KMS-11 (cell line): ENCODE results near the gene ZBTB20.

Source experiments
- H2AFZ ChIP-seq: fragments of 200-600 bp; sonication (generic); 2 replicates; pipeline ENCODE4 v1.6.1; 2016; ENCODE audit warnings: antibody characterized with exemption, mixed run types, low read depth
- H3K27ac ChIP-seq: fragments of 200-600 bp; sonication (generic); 2 replicates; pipeline ENCODE4 v1.6.1; 2016; ENCODE audit warnings: mild to moderate bottlenecking, mixed run types
- H3K27me3 ChIP-seq: fragments of 200-600 bp; sonication (generic); 2 replicates; pipeline ENCODE4 v1.6.1; 2017; ENCODE audit warnings: mild to moderate bottlenecking, low read depth, mixed run types, moderate library complexity; ENCODE audit not compliant: insufficient read depth
- H3K36me3 ChIP-seq: fragments of 200-600 bp; sonication (generic); 2 replicates; pipeline ENCODE4 v1.6.1; 2017; ENCODE audit warnings: mild to moderate bottlenecking, mixed run types; ENCODE audit not compliant: insufficient read depth
- H3K4me1 ChIP-seq: fragments of 200-600 bp; sonication (generic); 2 replicates; pipeline ENCODE4 v1.6.1; 2016; ENCODE audit warnings: mild to moderate bottlenecking, low read depth, mixed run types; ENCODE audit not compliant: poor library complexity, severe bottlenecking
- H3K4me2 ChIP-seq: fragments of 200-600 bp; sonication (generic); 2 replicates; pipeline ENCODE4 v1.7.0; 2016; ENCODE audit warnings: mild to moderate bottlenecking, mixed run types
- H3K4me3 ChIP-seq: fragments of 200-600 bp; sonication (generic); IDR thresholded peaks from 2 replicates; pipeline ENCODE4 v1.6.1; 2017; ENCODE audit warnings: low read depth, low read length, mixed read lengths; ENCODE audit not compliant: insufficient read depth
- H3K79me2 ChIP-seq: fragments of 200-600 bp; sonication (generic); 2 replicates; pipeline ENCODE4 v1.6.1; 2016; ENCODE audit warnings: low read depth, mixed run types; ENCODE audit not compliant: insufficient read depth
- H3K9ac ChIP-seq: fragments of 200-600 bp; sonication (generic); 2 replicates; pipeline ENCODE4 v1.6.1; 2016; ENCODE audit warnings: mild to moderate bottlenecking, mixed run types
- H4K20me1 ChIP-seq: fragments of 200-600 bp; sonication (generic); 2 replicates; pipeline ENCODE4 v1.6.1; 2016; ENCODE audit warnings: mild to moderate bottlenecking, mixed run types; ENCODE audit not compliant: insufficient read depth
- CTCF ChIP-seq: fragments of 200-600 bp; sonication (generic); conservative IDR thresholded peaks from 2 replicates; pipeline ENCODE4 v1.6.1; 2017; ENCODE audit warnings: low read depth, mild to moderate bottlenecking, antibody characterized with exemption, low read length, moderate library complexity, mixed read lengths

Gene ZBTB20

GRCh38 chr3:114447950-114448479 lies 699.1 kb downstream of the ZBTB20 start:
- H3K9ac ChIP-seq: no peak overlapping the region
- no peaks in the 10 kb centered on the region for H3K79me2 ChIP-seq
- H3K27ac ChIP-seq: no peak overlapping the region
- H3K27me3 ChIP-seq: no peaks in the 10 kb centered on the region
- no peak overlapping the region for H3K4me3 ChIP-seq
- no peak overlapping the region for H3K4me2 ChIP-seq
- H4K20me1 ChIP-seq: no peaks in the 10 kb centered on the region
- no peaks in the 10 kb centered on the region for H3K36me3 ChIP-seq
- no peak for TF ChIP-seq CTCF
- H3K4me1 ChIP-seq: peaks cover 7% of the 10 kb centered on the region
- no peak overlapping the region for H2AFZ ChIP-seq

GRCh38 chr3:114447545-114447944 lies 699.5 kb downstream of the ZBTB20 start:
- no peak for TF ChIP-seq CTCF
- Histone ChIP-seq H2AFZ (no peak overlapping the region), H3K4me1 (peaks cover 2% of the 10 kb centered on the region), H3K4me2 (no peak overlapping the region), H3K4me3 (no peak overlapping the region), H3K36me3 (no peaks in the 10 kb centered on the region), H3K9ac (no peak overlapping the region), H3K27ac (no peak overlapping the region), H3K27me3 (no peaks in the 10 kb centered on the region), H4K20me1 (no peaks in the 10 kb centered on the region), H3K79me2 (no peaks in the 10 kb centered on the region)

GRCh38 chr3:114446600-114446999 lies 700.5 kb downstream of the ZBTB20 start:
- H3K4me2 ChIP-seq: no peak overlapping the region
- H3K79me2 ChIP-seq: no peaks in the 10 kb centered on the region
- H3K27ac ChIP-seq: no peak overlapping the region
- no peak for TF ChIP-seq CTCF
- H3K27me3 ChIP-seq: no peaks in the 10 kb centered on the region
- H3K9ac ChIP-seq: no peak overlapping the region
- no peak overlapping the region for H2AFZ ChIP-seq
- no peaks in the 10 kb centered on the region for H4K20me1 ChIP-seq
- H3K36me3 ChIP-seq: no peaks in the 10 kb centered on the region
- H3K4me1 ChIP-seq: no peaks in the 10 kb centered on the region
- H3K4me3 ChIP-seq: no peak overlapping the region

- no peaks in the 10 kb centered on the region for H3K4me1 ChIP-seq
- H3K79me2 ChIP-seq: no peaks in the 10 kb centered on the region
- H3K9ac ChIP-seq: no peak overlapping the region
- H3K4me2 ChIP-seq: no peak overlapping the region
- no peak overlapping the region for H3K4me3 ChIP-seq
- TF ChIP-seq CTCF: no peak
- no peaks in the 10 kb centered on the region for H3K27me3 ChIP-seq
- no peaks in the 10 kb centered on the region for H4K20me1 ChIP-seq
- H3K36me3 ChIP-seq: no peaks in the 10 kb centered on the region
- no peak overlapping the region for H3K27ac ChIP-seq
- H2AFZ ChIP-seq: no peak overlapping the region
Measured at GRCh38 chr3:114445233-114445632, 701.9 kb downstream of the ZBTB20 start.
